WTC11 (cell line): Measurements from ENCODE around the gene POLG. TPM values are rescaled to one million over a fixed set of nuclear protein-coding genes. Genes with fewer than 3 reads are reported as not detected.

Experiments used
- ATF1 ChIP-seq: sonication (generic); formaldehyde crosslinking; IDR thresholded peaks from 2 replicates; pipeline ENCODE4 v1.8.1; 2023; ENCODE audit warnings: mild to moderate bottlenecking, moderate library complexity, missing genetic modification reagents
- CREB1 ChIP-seq: sonication (generic); formaldehyde crosslinking; IDR thresholded peaks from 2 replicates; pipeline ENCODE4 v1.8.0; 2023; ENCODE audit warnings: mild to moderate bottlenecking, missing genetic modification reagents
- CREM ChIP-seq: sonication (generic); formaldehyde crosslinking; IDR thresholded peaks from 2 replicates; pipeline ENCODE4 v1.8.1; 2022; ENCODE audit warnings: mild to moderate bottlenecking, missing genetic modification reagents, moderate library complexity
- ESRRA ChIP-seq: sonication (generic); formaldehyde crosslinking; IDR thresholded peaks from 2 replicates; pipeline ENCODE4 v1.8.1; 2022; ENCODE audit warnings: mild to moderate bottlenecking, missing genetic modification reagents, borderline replicate concordance
- NFATC4 ChIP-seq: fragments of 250-450 bp; sonication (Bioruptor Pico); IDR thresholded peaks from 2 replicates; pipeline ENCODE4 v1.9.0; 2021; ENCODE audit warnings: mild to moderate bottlenecking
- NR3C1 ChIP-seq: sonication (generic); formaldehyde crosslinking; conservative IDR thresholded peaks from 2 replicates; pipeline ENCODE4 v1.8.1; 2023; ENCODE audit warnings: low read depth, mild to moderate bottlenecking, missing genetic modification reagents
- OVOL2 ChIP-seq: fragments of 250-450 bp; sonication (Bioruptor Pico); IDR thresholded peaks from 2 replicates; pipeline ENCODE4 v1.9.0; 2021; ENCODE audit warnings: mild to moderate bottlenecking, borderline replicate concordance
- RELA ChIP-seq: sonication (generic); formaldehyde crosslinking; IDR thresholded peaks from 2 replicates; pipeline ENCODE4 v1.8.1; 2022; ENCODE audit warnings: missing genetic modification reagents, mild to moderate bottlenecking, borderline replicate concordance
- TEAD1 ChIP-seq: sonication (generic); formaldehyde crosslinking; IDR thresholded peaks from 2 replicates; pipeline ENCODE4 v1.8.0; 2022; ENCODE audit warnings: mild to moderate bottlenecking, missing genetic modification reagents
- TP53 ChIP-seq: sonication (generic); formaldehyde crosslinking; IDR thresholded peaks from 2 replicates; pipeline ENCODE4 v1.8.1; 2023; ENCODE audit warnings: mild to moderate bottlenecking, missing genetic modification reagents
- ZBTB21 ChIP-seq: sonication (generic); formaldehyde crosslinking; IDR thresholded peaks from 2 replicates; pipeline ENCODE4 v1.8.1; 2023; ENCODE audit warnings: mild to moderate bottlenecking, missing genetic modification reagents, borderline replicate concordance
- total RNA-seq: library from RNA; stranded (reverse); gene quantifications from 3 replicates; pipeline ENCODE4 v1.2.3, GENCODE V29; 2021
- TF ChIP-seq, protein P1 (sequence below): fragments of 250-450 bp; sonication (Bioruptor Pico); IDR thresholded peaks from 2 replicates; pipeline ENCODE4 v1.9.0; 2021; ENCODE audit warnings: mild to moderate bottlenecking
- TF ChIP-seq, protein P2 (sequence below): sonication (generic); formaldehyde crosslinking; conservative IDR thresholded peaks from 2 replicates; pipeline ENCODE4 v1.8.1; 2023; ENCODE audit warnings: mild to moderate bottlenecking, low read depth, missing genetic modification reagents, moderate library complexity
- TF ChIP-seq, protein P3 (sequence below): fragments of 250-450 bp; sonication (Bioruptor Pico); IDR thresholded peaks from 2 replicates; pipeline ENCODE4 v1.9.0; 2021; ENCODE audit warnings: mild to moderate bottlenecking
- TF ChIP-seq, protein P4 (sequence below): sonication (generic); formaldehyde crosslinking; IDR thresholded peaks from 2 replicates; pipeline ENCODE4 v1.8.0; 2023; ENCODE audit warnings: missing genetic modification reagents
- TF ChIP-seq, protein P5 (sequence below): fragments of 250-450 bp; sonication (Bioruptor Pico); IDR thresholded peaks from 2 replicates; pipeline ENCODE4 v1.9.0; 2021; ENCODE audit warnings: mild to moderate bottlenecking, borderline replicate concordance
- TF ChIP-seq, protein P6 (sequence below): sonication (generic); formaldehyde crosslinking; IDR thresholded peaks from 2 replicates; pipeline ENCODE4 v1.8.1; 2022; ENCODE audit warnings: low read depth, mild to moderate bottlenecking, moderate library complexity, missing genetic modification reagents, borderline replicate concordance

Gene POLG
- total RNA-seq, 1 experiment from 2014 or later: 76.2 TPM

DNA sequence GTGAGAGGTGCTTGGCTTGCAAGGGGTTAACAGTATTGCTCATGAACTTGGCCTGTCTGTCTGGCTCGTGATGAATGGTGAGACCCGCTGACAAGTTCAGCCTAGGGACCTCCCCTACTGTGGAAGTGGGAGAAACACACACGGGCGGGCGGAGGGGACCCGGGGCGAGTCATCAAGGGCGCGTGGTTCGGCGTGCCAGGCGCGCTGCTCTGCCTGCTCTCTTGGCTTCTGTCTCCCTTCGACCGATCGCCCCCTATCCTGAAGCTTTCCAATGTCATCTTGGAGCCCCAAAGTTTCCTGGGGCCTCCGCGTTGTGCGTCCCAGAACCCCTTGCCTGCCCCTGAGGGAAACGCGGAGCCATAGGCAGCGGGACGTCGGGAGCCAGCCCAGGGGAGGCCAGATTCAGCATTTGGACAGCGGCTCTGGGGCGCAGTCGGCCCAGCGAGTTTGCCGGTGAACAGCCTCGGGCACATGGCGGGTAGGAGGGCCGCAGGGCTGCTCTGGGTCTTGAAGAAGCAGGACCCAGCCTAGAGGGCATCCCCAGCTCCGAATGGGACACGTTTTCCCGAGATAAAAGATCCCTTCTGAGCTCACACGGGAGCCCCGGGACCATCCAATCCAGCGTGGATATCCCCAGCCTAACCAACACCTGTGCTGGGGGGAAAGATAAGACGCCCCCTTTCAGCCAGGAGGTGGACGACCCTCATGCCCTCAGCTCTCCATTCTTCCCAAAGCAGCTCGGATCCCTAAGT, 27.0 kb upstream of the POLG start (continued):
- TF ChIP-seq, protein P1, sequence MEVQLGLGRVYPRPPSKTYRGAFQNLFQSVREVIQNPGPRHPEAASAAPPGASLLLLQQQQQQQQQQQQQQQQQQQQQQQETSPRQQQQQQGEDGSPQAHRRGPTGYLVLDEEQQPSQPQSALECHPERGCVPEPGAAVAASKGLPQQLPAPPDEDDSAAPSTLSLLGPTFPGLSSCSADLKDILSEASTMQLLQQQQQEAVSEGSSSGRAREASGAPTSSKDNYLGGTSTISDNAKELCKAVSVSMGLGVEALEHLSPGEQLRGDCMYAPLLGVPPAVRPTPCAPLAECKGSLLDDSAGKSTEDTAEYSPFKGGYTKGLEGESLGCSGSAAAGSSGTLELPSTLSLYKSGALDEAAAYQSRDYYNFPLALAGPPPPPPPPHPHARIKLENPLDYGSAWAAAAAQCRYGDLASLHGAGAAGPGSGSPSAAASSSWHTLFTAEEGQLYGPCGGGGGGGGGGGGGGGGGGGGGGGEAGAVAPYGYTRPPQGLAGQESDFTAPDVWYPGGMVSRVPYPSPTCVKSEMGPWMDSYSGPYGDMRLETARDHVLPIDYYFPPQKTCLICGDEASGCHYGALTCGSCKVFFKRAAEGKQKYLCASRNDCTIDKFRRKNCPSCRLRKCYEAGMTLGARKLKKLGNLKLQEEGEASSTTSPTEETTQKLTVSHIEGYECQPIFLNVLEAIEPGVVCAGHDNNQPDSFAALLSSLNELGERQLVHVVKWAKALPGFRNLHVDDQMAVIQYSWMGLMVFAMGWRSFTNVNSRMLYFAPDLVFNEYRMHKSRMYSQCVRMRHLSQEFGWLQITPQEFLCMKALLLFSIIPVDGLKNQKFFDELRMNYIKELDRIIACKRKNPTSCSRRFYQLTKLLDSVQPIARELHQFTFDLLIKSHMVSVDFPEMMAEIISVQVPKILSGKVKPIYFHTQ (CRISPR knock-in tag): no peak
- TF ChIP-seq, protein P2, sequence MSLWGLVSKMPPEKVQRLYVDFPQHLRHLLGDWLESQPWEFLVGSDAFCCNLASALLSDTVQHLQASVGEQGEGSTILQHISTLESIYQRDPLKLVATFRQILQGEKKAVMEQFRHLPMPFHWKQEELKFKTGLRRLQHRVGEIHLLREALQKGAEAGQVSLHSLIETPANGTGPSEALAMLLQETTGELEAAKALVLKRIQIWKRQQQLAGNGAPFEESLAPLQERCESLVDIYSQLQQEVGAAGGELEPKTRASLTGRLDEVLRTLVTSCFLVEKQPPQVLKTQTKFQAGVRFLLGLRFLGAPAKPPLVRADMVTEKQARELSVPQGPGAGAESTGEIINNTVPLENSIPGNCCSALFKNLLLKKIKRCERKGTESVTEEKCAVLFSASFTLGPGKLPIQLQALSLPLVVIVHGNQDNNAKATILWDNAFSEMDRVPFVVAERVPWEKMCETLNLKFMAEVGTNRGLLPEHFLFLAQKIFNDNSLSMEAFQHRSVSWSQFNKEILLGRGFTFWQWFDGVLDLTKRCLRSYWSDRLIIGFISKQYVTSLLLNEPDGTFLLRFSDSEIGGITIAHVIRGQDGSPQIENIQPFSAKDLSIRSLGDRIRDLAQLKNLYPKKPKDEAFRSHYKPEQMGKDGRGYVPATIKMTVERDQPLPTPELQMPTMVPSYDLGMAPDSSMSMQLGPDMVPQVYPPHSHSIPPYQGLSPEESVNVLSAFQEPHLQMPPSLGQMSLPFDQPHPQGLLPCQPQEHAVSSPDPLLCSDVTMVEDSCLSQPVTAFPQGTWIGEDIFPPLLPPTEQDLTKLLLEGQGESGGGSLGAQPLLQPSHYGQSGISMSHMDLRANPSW (CRISPR knock-in tag): no peak
- TF ChIP-seq TEAD1 (CRISPR knock-in tag) (peak; percentile 95), RELA (peak; percentile 91), NR3C1 (no peak; the same call in 1 of the 2 replicates), OVOL2 (CRISPR knock-in tag) (no peak), TP53 (CRISPR knock-in tag) (peak; percentile 91), ATF1 (CRISPR knock-in tag) (0 out of 2 replicates have a peak, but pooled peaks have one; percentile 35), CREB1 (CRISPR knock-in tag) (peak; percentile 69; the same call in 1 of the 2 replicates), ESRRA (peak; percentile 93; the same call in 1 of the 2 replicates), NFATC4 (CRISPR knock-in tag) (no peak), ZBTB21 (CRISPR knock-in tag) (no peak; the same call in 1 of the 2 replicates), CREM (CRISPR knock-in tag) (no peak; the same call in 1 of the 2 replicates)
- TF ChIP-seq, protein P3, sequence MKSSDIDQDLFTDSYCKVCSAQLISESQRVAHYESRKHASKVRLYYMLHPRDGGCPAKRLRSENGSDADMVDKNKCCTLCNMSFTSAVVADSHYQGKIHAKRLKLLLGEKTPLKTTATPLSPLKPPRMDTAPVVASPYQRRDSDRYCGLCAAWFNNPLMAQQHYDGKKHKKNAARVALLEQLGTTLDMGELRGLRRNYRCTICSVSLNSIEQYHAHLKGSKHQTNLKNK (CRISPR knock-in tag): no peak
- TF ChIP-seq, protein P4, sequence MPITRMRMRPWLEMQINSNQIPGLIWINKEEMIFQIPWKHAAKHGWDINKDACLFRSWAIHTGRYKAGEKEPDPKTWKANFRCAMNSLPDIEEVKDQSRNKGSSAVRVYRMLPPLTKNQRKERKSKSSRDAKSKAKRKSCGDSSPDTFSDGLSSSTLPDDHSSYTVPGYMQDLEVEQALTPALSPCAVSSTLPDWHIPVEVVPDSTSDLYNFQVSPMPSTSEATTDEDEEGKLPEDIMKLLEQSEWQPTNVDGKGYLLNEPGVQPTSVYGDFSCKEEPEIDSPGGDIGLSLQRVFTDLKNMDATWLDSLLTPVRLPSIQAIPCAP (CRISPR knock-in tag): peak; percentile 91; the same call in 1 of the 2 replicates
- TF ChIP-seq, protein P5, sequence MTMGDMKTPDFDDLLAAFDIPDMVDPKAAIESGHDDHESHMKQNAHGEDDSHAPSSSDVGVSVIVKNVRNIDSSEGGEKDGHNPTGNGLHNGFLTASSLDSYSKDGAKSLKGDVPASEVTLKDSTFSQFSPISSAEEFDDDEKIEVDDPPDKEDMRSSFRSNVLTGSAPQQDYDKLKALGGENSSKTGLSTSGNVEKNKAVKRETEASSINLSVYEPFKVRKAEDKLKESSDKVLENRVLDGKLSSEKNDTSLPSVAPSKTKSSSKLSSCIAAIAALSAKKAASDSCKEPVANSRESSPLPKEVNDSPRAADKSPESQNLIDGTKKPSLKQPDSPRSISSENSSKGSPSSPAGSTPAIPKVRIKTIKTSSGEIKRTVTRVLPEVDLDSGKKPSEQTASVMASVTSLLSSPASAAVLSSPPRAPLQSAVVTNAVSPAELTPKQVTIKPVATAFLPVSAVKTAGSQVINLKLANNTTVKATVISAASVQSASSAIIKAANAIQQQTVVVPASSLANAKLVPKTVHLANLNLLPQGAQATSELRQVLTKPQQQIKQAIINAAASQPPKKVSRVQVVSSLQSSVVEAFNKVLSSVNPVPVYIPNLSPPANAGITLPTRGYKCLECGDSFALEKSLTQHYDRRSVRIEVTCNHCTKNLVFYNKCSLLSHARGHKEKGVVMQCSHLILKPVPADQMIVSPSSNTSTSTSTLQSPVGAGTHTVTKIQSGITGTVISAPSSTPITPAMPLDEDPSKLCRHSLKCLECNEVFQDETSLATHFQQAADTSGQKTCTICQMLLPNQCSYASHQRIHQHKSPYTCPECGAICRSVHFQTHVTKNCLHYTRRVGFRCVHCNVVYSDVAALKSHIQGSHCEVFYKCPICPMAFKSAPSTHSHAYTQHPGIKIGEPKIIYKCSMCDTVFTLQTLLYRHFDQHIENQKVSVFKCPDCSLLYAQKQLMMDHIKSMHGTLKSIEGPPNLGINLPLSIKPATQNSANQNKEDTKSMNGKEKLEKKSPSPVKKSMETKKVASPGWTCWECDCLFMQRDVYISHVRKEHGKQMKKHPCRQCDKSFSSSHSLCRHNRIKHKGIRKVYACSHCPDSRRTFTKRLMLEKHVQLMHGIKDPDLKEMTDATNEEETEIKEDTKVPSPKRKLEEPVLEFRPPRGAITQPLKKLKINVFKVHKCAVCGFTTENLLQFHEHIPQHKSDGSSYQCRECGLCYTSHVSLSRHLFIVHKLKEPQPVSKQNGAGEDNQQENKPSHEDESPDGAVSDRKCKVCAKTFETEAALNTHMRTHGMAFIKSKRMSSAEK (CRISPR knock-in tag): no peak
- TF ChIP-seq, protein P6, sequence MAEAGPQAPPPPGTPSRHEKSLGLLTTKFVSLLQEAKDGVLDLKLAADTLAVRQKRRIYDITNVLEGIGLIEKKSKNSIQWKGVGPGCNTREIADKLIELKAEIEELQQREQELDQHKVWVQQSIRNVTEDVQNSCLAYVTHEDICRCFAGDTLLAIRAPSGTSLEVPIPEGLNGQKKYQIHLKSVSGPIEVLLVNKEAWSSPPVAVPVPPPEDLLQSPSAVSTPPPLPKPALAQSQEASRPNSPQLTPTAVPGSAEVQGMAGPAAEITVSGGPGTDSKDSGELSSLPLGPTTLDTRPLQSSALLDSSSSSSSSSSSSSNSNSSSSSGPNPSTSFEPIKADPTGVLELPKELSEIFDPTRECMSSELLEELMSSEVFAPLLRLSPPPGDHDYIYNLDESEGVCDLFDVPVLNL (CRISPR knock-in tag): peak; percentile 89
